Suprapubic skin (tissue), 4 donors: ENCODE data around the gene CTDSP1. TPM values are rescaled to one million over a fixed set of nuclear protein-coding genes. Genes with fewer than 3 reads are reported as not detected.

Experiments used
- DNase-seq, 2 donors: peaks; one replicate each; pipeline ENCODE4 v3.0.0-alpha.2; 2019; ENCODE audit warnings: low spot score in 2 of 2
- H3K27ac ChIP-seq: fragments of 200-600 bp; sonication (generic); one replicate; pipeline ENCODE4 v1.5.1; 2019
- H3K27me3 ChIP-seq: fragments of 200-600 bp; sonication (generic); one replicate; pipeline ENCODE4 v1.5.1; 2019
- H3K36me3 ChIP-seq: fragments of 200-600 bp; sonication (generic); one replicate; pipeline ENCODE4 v1.5.1; 2019
- H3K4me1 ChIP-seq: fragments of 200-600 bp; sonication (generic); one replicate; pipeline ENCODE4 v1.5.1; 2019
- H3K4me3 ChIP-seq: fragments of 200-600 bp; sonication (generic); one replicate; pipeline ENCODE4 v1.5.1; 2019; ENCODE audit warnings: mild to moderate bottlenecking
- H3K9me3 ChIP-seq: fragments of 200-600 bp; sonication (generic); one replicate; pipeline ENCODE4 v1.5.1; 2019
- EP300 ChIP-seq: sonication (generic); formaldehyde crosslinking; IDR thresholded peaks from one replicate; pipeline ENCODE4 v1.6.1; 2017; ENCODE audit warnings: antibody characterized with exemption
- POLR2A ChIP-seq, 2 donors: fragments of 450-650 bp; IDR thresholded peaks; one replicate each; pipeline ENCODE4 v1.6.1; 2017; ENCODE audit warnings: antibody characterized with exemption in 2 of 2, mild to moderate bottlenecking in 2 of 2, moderate library complexity in 2 of 2
- POLR2AphosphoS5 ChIP-seq, 3 donors: sonication (generic); formaldehyde crosslinking; IDR thresholded peaks; one replicate each; pipeline ENCODE4 v1.6.1; 2017; ENCODE audit warnings: antibody characterized with exemption in 3 of 3
- WGBS: methylation state at CpG from one replicate; pipeline ENCODE4 v1.1.5; 2018; 5-methylcytosine and 5-hydroxymethylcytosine counted together
- total RNA-seq, 4 donors: library from RNA; depleted of rRNA; stranded (reverse); fragments of >200 nt; gene quantifications; one replicate each; pipeline ENCODE4 v1.1.0, GENCODE V29; 2016
- TF ChIP-seq, protein P1 (sequence below), 2 donors: fragments of 200-600 bp in 1 of 2; fragments of 450-650 bp in 1 of 2; sonication (generic) in 1 of 2; IDR thresholded peaks; one replicate each; pipeline ENCODE4 v1.5.1; 2016 to 2019; ENCODE audit warnings: antibody characterized with exemption in 2 of 2, mild to moderate bottlenecking in 1 of 2, moderate library complexity in 1 of 2

CTDSP1 gene
- total RNA-seq, 4 donors from 2014 or later = 70.3 to 140 (median 99.5) TPM

DNA sequence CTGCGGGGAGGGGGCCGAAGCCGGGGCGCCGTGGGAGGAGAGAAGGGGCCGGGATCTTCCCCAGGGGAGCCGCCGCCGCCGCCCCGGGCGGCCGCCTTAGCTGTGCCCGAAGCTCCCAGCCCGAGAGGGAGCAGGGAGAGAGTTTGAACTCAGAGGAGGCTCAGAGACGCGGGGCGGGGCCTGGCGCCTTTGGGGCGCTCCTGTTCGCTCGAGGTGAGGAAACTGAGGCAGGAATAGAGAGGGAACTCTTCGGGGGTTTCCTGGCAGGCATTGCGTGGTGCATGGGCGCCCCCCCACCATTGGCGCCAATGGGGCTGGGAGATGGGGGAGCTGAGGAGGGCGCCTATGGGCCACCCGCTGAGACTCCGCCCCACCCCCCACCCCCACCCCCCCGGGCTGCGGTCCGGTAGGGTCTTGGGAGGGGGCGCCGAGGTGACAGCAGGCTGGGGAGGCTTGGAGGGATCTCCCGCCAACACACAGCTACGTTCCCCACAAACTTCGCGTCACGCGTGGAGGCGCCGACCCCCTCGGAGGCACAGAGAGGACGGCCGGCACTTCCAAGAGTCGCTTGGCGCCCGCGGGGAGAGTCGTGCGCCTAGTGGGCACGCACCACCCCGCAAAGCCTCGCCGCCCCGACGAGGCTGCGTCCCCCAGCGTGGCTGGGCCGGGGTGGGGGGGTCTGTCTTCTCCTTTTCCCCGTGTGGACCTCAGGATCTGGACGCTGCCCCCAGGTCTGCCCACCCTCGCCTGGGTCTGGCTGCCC is 680 bp downstream of the CTDSP1 start:
- TF ChIP-seq POLR2A (IDR thresholded peaks at IDR 0.05) (no peak), POLR2AphosphoS5 (IDR thresholded peaks at IDR 0.05) (no peak), EP300 (no peak)
- TF ChIP-seq, protein P1, sequence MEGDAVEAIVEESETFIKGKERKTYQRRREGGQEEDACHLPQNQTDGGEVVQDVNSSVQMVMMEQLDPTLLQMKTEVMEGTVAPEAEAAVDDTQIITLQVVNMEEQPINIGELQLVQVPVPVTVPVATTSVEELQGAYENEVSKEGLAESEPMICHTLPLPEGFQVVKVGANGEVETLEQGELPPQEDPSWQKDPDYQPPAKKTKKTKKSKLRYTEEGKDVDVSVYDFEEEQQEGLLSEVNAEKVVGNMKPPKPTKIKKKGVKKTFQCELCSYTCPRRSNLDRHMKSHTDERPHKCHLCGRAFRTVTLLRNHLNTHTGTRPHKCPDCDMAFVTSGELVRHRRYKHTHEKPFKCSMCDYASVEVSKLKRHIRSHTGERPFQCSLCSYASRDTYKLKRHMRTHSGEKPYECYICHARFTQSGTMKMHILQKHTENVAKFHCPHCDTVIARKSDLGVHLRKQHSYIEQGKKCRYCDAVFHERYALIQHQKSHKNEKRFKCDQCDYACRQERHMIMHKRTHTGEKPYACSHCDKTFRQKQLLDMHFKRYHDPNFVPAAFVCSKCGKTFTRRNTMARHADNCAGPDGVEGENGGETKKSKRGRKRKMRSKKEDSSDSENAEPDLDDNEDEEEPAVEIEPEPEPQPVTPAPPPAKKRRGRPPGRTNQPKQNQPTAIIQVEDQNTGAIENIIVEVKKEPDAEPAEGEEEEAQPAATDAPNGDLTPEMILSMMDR (IDR thresholded peaks at IDR 0.05) = no peak
- H3K9me3 ChIP-seq = no peaks in the 10 kb centered on the region
- 1% methylated on average over 16 of the region's 63 CpGs for WGBS
- DNase-seq = peak; percentile 83 to 85
- H3K4me1 ChIP-seq = peaks cover 81% of the 10 kb centered on the region
- H3K4me3 ChIP-seq = peak overlapping the region; percentile 96
- H3K27ac ChIP-seq = peak overlapping the region; percentile 100
- H3K27me3 ChIP-seq = no peaks in the 10 kb centered on the region
- H3K36me3 ChIP-seq = peaks cover 32% of the 10 kb centered on the region

DNA sequence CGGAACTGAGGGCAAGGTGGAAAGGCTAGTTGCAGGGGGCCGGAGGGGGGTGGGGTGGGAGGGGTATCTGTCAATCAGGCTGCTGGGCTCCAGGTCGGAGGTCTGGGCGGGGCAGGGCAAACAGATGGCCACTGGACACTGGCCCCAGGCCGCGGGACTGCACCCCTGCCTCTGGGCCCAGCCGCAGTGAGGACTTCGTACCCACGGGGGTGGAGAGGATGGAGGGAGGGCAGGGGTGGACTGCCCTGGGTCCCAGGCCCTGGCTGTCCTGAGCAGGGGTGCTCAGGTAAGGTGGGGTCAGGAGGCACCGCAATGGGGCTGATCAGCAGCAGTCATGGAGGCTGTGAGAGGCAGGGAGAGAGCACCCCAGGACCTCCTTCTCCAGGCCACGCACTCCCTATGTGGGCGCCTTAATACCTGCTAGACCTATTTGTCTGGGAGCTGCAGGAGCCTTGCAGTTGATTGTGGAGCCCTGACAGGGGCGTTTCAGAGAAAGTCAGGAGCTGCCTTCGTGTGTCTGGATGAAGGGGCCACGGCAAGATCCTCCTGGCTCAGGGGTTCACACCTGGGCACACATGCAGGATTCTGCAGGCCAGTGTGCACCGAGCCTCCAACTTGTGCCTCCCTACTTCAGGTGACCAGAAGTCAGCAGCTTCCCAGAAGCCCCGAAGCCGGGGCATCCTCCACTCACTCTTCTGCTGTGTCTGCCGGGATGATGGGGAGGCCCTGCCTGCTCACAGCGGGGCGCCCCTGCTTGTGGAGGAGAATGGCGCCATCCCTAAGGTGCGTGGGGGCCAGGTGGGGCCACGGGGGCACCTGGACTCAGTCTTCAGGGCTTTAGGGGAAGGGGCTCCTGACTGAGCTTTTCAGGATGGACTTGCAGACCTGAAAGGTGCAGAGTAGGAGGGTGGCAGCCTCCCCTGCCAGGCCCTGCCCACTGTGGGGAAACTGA is 1.5 kb downstream of the CTDSP1 start:
- Histone ChIP-seq H3K4me1 (peaks cover 85% of the 10 kb centered on the region), H3K36me3 (peaks cover 32% of the 10 kb centered on the region), H3K27me3 (no peaks in the 10 kb centered on the region), H3K27ac (peak overlapping the region; percentile 100), H3K4me3 (peak overlapping the region; percentile 96), H3K9me3 (no peaks in the 10 kb centered on the region)
- peak in 1 of 2 donors; percentile 72 for DNase-seq
- TF ChIP-seq POLR2AphosphoS5 (IDR thresholded peaks at IDR 0.05) (no peak), EP300 (no peak), POLR2A (IDR thresholded peaks at IDR 0.05) (no peak)
- TF ChIP-seq, protein P1 (IDR thresholded peaks at IDR 0.05) = no peak
- WGBS = 13% methylated on average over 7 of the region's 24 CpGs

DNA sequence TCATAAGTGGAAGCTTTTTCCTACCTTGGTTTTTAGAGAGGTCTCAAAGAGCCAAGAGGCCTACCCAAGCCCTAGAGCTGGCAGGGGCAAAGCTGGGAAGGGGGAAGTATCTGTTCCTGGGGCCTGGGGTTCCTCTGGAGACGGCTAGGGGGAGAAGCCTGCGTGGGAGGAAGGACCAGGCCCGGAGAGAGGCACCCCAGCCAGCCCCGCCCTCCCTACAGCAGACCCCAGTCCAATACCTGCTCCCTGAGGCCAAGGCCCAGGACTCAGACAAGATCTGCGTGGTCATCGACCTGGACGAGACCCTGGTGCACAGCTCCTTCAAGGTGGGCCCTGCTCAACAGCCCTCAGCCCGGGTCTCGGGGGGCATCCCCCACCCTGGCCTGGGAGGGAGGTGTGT is 2.2 kb downstream of the CTDSP1 start:
- Histone ChIP-seq H3K27ac (peak overlapping the region; percentile 100), H3K4me1 (peaks cover 84% of the 10 kb centered on the region), H3K27me3 (no peaks in the 10 kb centered on the region), H3K4me3 (peak overlapping the region; percentile 96), H3K9me3 (no peaks in the 10 kb centered on the region), H3K36me3 (peaks cover 32% of the 10 kb centered on the region)
- no peak for DNase-seq
- no peak for TF ChIP-seq POLR2AphosphoS5 (IDR thresholded peaks at IDR 0.05)
- no peak for TF ChIP-seq POLR2A (IDR thresholded peaks at IDR 0.05)
- no peak for TF ChIP-seq EP300
- TF ChIP-seq, protein P1 (IDR thresholded peaks at IDR 0.05) = no peak
- 6% methylated on average over 3 of the region's 9 CpGs for WGBS

DNA sequence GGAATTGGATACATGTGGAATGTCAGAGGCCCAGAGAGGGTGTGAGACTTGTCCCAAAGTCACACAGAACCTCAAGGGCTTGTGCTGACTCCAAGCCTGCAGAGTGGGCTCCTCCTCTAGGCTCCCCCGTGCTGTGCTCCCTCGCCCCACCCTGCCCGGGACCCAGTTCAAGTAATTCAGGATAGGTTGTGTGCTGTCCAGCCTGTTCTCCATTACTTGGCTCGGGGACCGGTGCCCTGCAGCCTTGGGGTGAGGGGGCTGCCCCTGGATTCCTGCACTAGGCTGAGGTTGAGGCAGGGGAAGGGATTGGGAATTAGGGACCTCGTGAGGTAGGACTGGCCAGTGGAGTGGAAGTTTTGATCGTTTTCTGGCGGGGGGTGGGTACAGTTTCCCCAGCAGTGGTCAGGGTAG is 2.8 kb downstream of the CTDSP1 start:
- H3K27me3 ChIP-seq = no peaks in the 10 kb centered on the region
- H3K27ac ChIP-seq = no peak overlapping the region
- H3K4me1 ChIP-seq = peaks cover 84% of the 10 kb centered on the region
- TF ChIP-seq EP300 (no peak), POLR2AphosphoS5 (IDR thresholded peaks at IDR 0.05) (no peak), POLR2A (IDR thresholded peaks at IDR 0.05) (no peak)
- TF ChIP-seq, protein P1 (IDR thresholded peaks at IDR 0.05) = no peak
- H3K4me3 ChIP-seq = peak overlapping the region; percentile 96
- H3K36me3 ChIP-seq = peaks cover 32% of the 10 kb centered on the region
- 42% methylated on average over 2 of the region's 8 CpGs for WGBS
- no peaks in the 10 kb centered on the region for H3K9me3 ChIP-seq
- no peak for DNase-seq
